ENCODE data around the gene GCM1. TPM values are rescaled to one million over a fixed set of nuclear protein-coding genes. Genes with fewer than 3 reads are reported as not detected.

Gene GCM1
- total RNA-seq, 3 donors from 2014 or later (not counting 1 experiment from before 2014, with no cell fraction given), result 0.20 TPM; not detected in 2

DNA sequence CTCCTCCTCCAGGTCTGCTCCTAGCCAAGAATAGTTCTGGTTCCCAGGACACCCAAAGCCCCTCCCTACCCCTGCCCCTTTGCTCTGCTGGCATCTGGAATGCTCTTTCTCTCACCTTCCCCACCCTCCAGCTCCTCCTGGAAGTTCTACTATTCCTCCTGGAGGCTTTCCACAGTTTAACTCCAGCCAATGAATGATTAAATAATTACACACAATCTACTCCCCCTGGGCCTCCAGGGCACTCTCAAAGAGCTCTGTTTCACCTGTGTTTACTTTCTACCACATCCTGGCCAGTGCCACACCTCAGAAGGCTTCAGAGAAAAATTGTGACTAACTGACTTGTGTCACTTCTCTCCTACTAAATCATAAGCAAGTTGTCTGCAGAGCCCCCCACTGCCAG, 36.2 kb downstream of the GCM1 start:
- intact Hi-C loops (cut with micrococcal nuclease), result no loop called here
- Mint-ChIP-seq H3K27me3 (ENCODE audit: low read depth in 2 of 2) (no peaks in the 10 kb centered on the region), H3K36me3 (no peaks in the 10 kb centered on the region), H3K4me1 (no peaks in the 10 kb centered on the region), H3K4me3 (no peak overlapping the region), H3K9me3 (no peaks in the 10 kb centered on the region), H3K27ac (no peak overlapping the region)
- TF ChIP-seq CTCF (IDR thresholded peaks at IDR 0.05), result no peak
- DNase-seq (no peak), ATAC-seq (no peak)
- H3K9me3 ChIP-seq (ENCODE audit: control insufficient read depth, insufficient read depth, low read length), result no peaks in the 10 kb centered on the region
- H3K36me3 ChIP-seq (ENCODE audit: control insufficient read depth, insufficient read depth, low read length), result no peaks in the 10 kb centered on the region
- no peaks in the 10 kb centered on the region for H3K27me3 ChIP-seq (ENCODE audit: control insufficient read depth, insufficient read depth, low read length)
- H3K4me3 ChIP-seq (ENCODE audit: low read length), result no peak overlapping the region
- no peak overlapping the region for H3K27ac ChIP-seq (ENCODE audit: low read length)
- no peaks in the 10 kb centered on the region for H3K4me1 ChIP-seq (ENCODE audit: control insufficient read depth, insufficient read depth, low read length)

DNA sequence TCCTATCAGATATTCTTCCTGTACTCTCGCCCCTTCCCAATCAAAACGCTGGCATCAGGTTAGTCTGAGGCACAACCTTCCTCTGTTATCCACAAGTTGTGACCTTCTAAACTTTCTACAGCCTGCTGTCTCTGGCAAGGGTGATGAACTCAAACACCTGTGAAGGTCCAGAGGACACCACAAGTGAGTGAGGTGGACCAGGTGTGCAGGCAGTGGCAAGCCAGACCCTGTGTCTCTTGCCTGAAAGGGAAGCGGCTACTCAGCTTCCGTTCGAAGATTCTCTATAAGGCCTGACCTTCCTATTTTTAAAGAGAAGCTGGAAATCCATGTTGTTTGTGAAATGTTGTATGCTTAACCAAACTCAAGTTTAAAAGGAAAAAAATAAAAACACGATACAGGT, 36.8 kb downstream of the GCM1 start:
- no peaks in the 10 kb centered on the region for H3K27me3 ChIP-seq (ENCODE audit: control insufficient read depth, insufficient read depth, low read length)
- no peak for ATAC-seq
- H3K27ac ChIP-seq (ENCODE audit: low read length), result no peak overlapping the region
- H3K36me3 Mint-ChIP-seq, result no peaks in the 10 kb centered on the region
- no peak for TF ChIP-seq CTCF (IDR thresholded peaks at IDR 0.05)
- H3K4me1 ChIP-seq (ENCODE audit: control insufficient read depth, insufficient read depth, low read length), result no peaks in the 10 kb centered on the region
- H3K9me3 ChIP-seq (ENCODE audit: control insufficient read depth, insufficient read depth, low read length), result no peaks in the 10 kb centered on the region
- no peak for DNase-seq
- no peak overlapping the region for H3K4me3 Mint-ChIP-seq
- no peaks in the 10 kb centered on the region for H3K9me3 Mint-ChIP-seq
- H3K36me3 ChIP-seq (ENCODE audit: control insufficient read depth, insufficient read depth, low read length), result no peaks in the 10 kb centered on the region
- intact Hi-C loops (cut with micrococcal nuclease), result no loop called here
- H3K4me3 ChIP-seq (ENCODE audit: low read length), result no peak overlapping the region
- no peaks in the 10 kb centered on the region for H3K27me3 Mint-ChIP-seq (ENCODE audit: low read depth in 2 of 2)
- H3K27ac Mint-ChIP-seq, result no peak overlapping the region
- WGBS (ENCODE audit: insufficient coverage), result 84% methylated on average over 6 of the region's 6 CpGs
- H3K4me1 Mint-ChIP-seq, result no peaks in the 10 kb centered on the region

DNA sequence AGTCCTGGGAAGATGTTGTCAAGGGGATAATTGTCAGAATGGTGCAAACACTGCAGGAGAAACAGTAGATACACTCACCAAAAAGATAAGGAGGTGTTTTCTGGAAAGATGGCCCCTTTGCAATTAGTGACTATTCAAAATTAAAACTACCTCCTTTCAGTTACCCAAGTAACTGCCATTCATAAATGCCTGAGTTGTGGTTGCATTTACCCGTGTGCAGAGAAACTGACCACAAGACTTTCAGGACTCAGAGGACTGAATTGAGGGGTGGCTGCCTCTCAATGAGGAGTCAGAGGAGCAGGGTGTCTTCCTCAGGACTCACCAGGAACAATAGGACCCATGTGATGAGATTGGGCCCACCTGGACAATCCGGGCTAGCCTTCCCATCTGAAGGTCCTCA, 39.0 kb downstream of the GCM1 start:
- H3K27me3 Mint-ChIP-seq (ENCODE audit: low read depth in 2 of 2), result no peaks in the 10 kb centered on the region
- no peak for DNase-seq
- Histone ChIP-seq H3K36me3 (ENCODE audit: control insufficient read depth, insufficient read depth, low read length) (no peaks in the 10 kb centered on the region), H3K27me3 (ENCODE audit: control insufficient read depth, insufficient read depth, low read length) (no peaks in the 10 kb centered on the region), H3K4me3 (ENCODE audit: low read length) (no peak overlapping the region), H3K9me3 (ENCODE audit: control insufficient read depth, insufficient read depth, low read length) (no peaks in the 10 kb centered on the region), H3K4me1 (ENCODE audit: control insufficient read depth, insufficient read depth, low read length) (no peaks in the 10 kb centered on the region), H3K27ac (ENCODE audit: low read length) (no peak overlapping the region)
- H3K27ac Mint-ChIP-seq, result no peak overlapping the region
- no peak for TF ChIP-seq CTCF (IDR thresholded peaks at IDR 0.05)
- WGBS (ENCODE audit: insufficient coverage), result 54% methylated on average over 2 of the region's 2 CpGs
- no peaks in the 10 kb centered on the region for H3K9me3 Mint-ChIP-seq
- H3K4me1 Mint-ChIP-seq, result no peaks in the 10 kb centered on the region
- no peaks in the 10 kb centered on the region for H3K36me3 Mint-ChIP-seq
- intact Hi-C loops (cut with micrococcal nuclease), result no loop called here
- ATAC-seq, result no peak
- no peak overlapping the region for H3K4me3 Mint-ChIP-seq

GRCh38 chr6:53107091-53107490, 41.5 kb downstream of the GCM1 start:
- no peaks in the 10 kb centered on the region for H3K36me3 Mint-ChIP-seq
- WGBS (ENCODE audit: insufficient coverage), result 85% methylated on average over 4 of the region's 4 CpGs
- H3K9me3 Mint-ChIP-seq, result no peaks in the 10 kb centered on the region
- ATAC-seq (no peak), DNase-seq (no peak)
- peaks cover 2% of the 10 kb centered on the region for H3K36me3 ChIP-seq (ENCODE audit: control insufficient read depth, insufficient read depth, low read length)
- H3K4me3 Mint-ChIP-seq, result no peak overlapping the region
- H3K4me1 Mint-ChIP-seq, result no peaks in the 10 kb centered on the region
- H3K27ac Mint-ChIP-seq, result no peak overlapping the region
- H3K27ac ChIP-seq (ENCODE audit: low read length), result no peak overlapping the region
- H3K27me3 ChIP-seq (ENCODE audit: control insufficient read depth, insufficient read depth, low read length), result no peaks in the 10 kb centered on the region
- TF ChIP-seq CTCF (IDR thresholded peaks at IDR 0.05), result no peak
- H3K4me3 ChIP-seq (ENCODE audit: low read length), result no peak overlapping the region
- intact Hi-C loops (cut with micrococcal nuclease), result no loop called here
- H3K4me1 ChIP-seq (ENCODE audit: control insufficient read depth, insufficient read depth, low read length), result no peaks in the 10 kb centered on the region
- no peaks in the 10 kb centered on the region for H3K27me3 Mint-ChIP-seq (ENCODE audit: low read depth in 2 of 2)
- no peaks in the 10 kb centered on the region for H3K9me3 ChIP-seq (ENCODE audit: control insufficient read depth, insufficient read depth, low read length)

Measured in natural killer cell (primary cell).